GM21390 (cell line): Measurements from ENCODE around the gene EPC1.

Experiments used
- ATAC-seq: cut with Tn5 transposase; IDR thresholded peaks from one replicate; pipeline ENCODE4 v1.9.1; 2021; ENCODE audit not compliant: unreplicated experiment

Gene EPC1

GRCh38 chr10:32298075-32298812, 48.7 kb downstream of the EPC1 start:
- no peak for ATAC-seq

GRCh38 chr10:32295027-32295426, 51.9 kb downstream of the EPC1 start:
- ATAC-seq = no peak

- no peak for ATAC-seq
These were observed 53.4 kb downstream of the EPC1 start for GRCh38 chr10:32293581-32293980.

GRCh38 chr10:32279795-32280194, 67.2 kb downstream of the EPC1 start:
- ATAC-seq = no peak

- no peak for ATAC-seq
These were observed 73.6 kb downstream of the EPC1 start for GRCh38 chr10:32273336-32273735.

- ATAC-seq = no peak
These were observed 75.3 kb downstream of the EPC1 start for GRCh38 chr10:32271617-32272016.

GRCh38 chr10:32269343-32270100, 77.4 kb downstream of the EPC1 start:
- no peak for ATAC-seq

- ATAC-seq = no peak
These were observed 78.2 kb downstream of the EPC1 start for GRCh38 chr10:32268788-32269187.

- no peak for ATAC-seq
These were observed 80.0 kb downstream of the EPC1 start for GRCh38 chr10:32266979-32267378.

- no peak for ATAC-seq
These were observed 80.4 kb downstream of the EPC1 start for GRCh38 chr10:32266566-32266965.

- no peak for ATAC-seq
These were observed 81.2 kb downstream of the EPC1 start for GRCh38 chr10:32265756-32266155.

- ATAC-seq = no peak
These were observed 83.7 kb downstream of the EPC1 start for GRCh38 chr10:32263300-32263699.

- no peak for ATAC-seq
These were observed 87.4 kb downstream of the EPC1 start for GRCh38 chr10:32259551-32259950.

- peak; percentile 85 for ATAC-seq
These were observed 90.1 kb downstream of the EPC1 start for GRCh38 chr10:32256613-32257437.

- no peak for ATAC-seq
These were observed 93.1 kb downstream of the EPC1 start for GRCh38 chr10:32253821-32254220.

- no peak for ATAC-seq
These were observed 93.7 kb downstream of the EPC1 start for GRCh38 chr10:32253276-32253675.

- peak; percentile 90 for ATAC-seq
These were observed 96.5 kb downstream of the EPC1 start for GRCh38 chr10:32250489-32250888.

GRCh38 chr10:32246685-32247084, 100.3 kb downstream of the EPC1 start:
- no peak for ATAC-seq

- ATAC-seq = no peak
These were observed 101.2 kb downstream of the EPC1 start for GRCh38 chr10:32245760-32246159.

GRCh38 chr10:32244421-32245207, 102.3 kb downstream of the EPC1 start:
- ATAC-seq = no peak

GRCh38 chr10:32244011-32244410, 102.9 kb downstream of the EPC1 start:
- no peak for ATAC-seq
